Heart left ventricle (tissue), 13 donors: ENCODE measurements around the gene TRAF3.

Experiments
- CTCF ChIP-seq, 12 donors: fragments of 200-600 bp; sonication (generic) in 4 of 12; IDR thresholded peaks; one replicate each; pipeline versions ENCODE4 v1.5.0 to v1.8.0; 2018 to 2022; ENCODE audit warnings: antibody characterized with exemption in 12 of 12, mild to moderate bottlenecking in 5 of 12
- POLR2A ChIP-seq, 2 donors: fragments of 450-650 bp; IDR thresholded peaks; one replicate each; pipeline ENCODE4 v1.6.1; 2017; ENCODE audit warnings: antibody characterized with exemption in 2 of 2, mild to moderate bottlenecking in 2 of 2, moderate library complexity in 2 of 2
- donor health status: ischemic (EF 13 %, LVEDD 7.1; RV severe dilation, severe dysfunction).
- donor health status: DM: no; HTN: yes; CAD: no.
- donor health status: DM: no; HTN: no; CAD: no.
- donor health status: ischemic (EF 25% LVEDD 6.9; RV normal size, moderate dysfunction).
- donor health status: ischemic (EF 25% LVEDD 5.7; RV mildly dilated, moderate dysfunction).
- donor health status: ischemic (EF 35%, LVEDD 5.7; RV mildly dilated, moderate dysfunction).
- donor health status: nonischemic (EF 11% LVEDD 7.7; RV severe dilation, severe dysfunction).
- donor health status: DM: yes; HTN: yes; CAD: no.
- donor health status: PGD.
- donor health status: ischemic (EF 29% LVEDD 5.4; RV normal size, mild dysfunction).
- donor health status: nonischemic (EF 23%, LVEDD 6.1; RV moderate dilation, normal function).

GRCh38 chr14:102932484-102933248 is 155.4 kb downstream of the TRAF3 start:
- TF ChIP-seq CTCF (IDR thresholded peaks at IDR 0.05) (no peak), POLR2A (IDR thresholded peaks at IDR 0.05) (no peak)
